Ishikawa (cell line): Measurements from ENCODE around the gene MRPL21.

Source experiments
- NFIC ChIP-seq: IDR thresholded peaks from 2 replicates; pipeline ENCODE4 v1.6.1; 2012
- TAF1 ChIP-seq: IDR thresholded peaks from 2 replicates; pipeline ENCODE4 v1.6.1; 2012; ENCODE audit warnings: low read depth, mild to moderate bottlenecking
- TCF12 ChIP-seq: IDR thresholded peaks from 2 replicates; pipeline ENCODE4 v1.6.1; 2012; ENCODE audit warnings: low read depth

- TF ChIP-seq TCF12 (no peak), TAF1 (0 out of 2 replicates have a peak, but pooled peaks have one; percentile 37), NFIC (peak; percentile 78)
Observed at GRCh38 chr11:68843703-68844312, 59.8 kb downstream of the MRPL21 start.
